ENCODE measurements around the gene PRDM12. TPM values are rescaled to one million over a fixed set of nuclear protein-coding genes. Genes with fewer than 3 reads are reported as not detected.
A peak's percentile ranks its signal among the peaks of the same experiment; 100 is the strongest.

Gene PRDM12
- polyA plus RNA-seq, 1 donor (not counting 4 experiments of a cell fraction or from before 2014, with no cell fraction given) = not detected

DNA sequence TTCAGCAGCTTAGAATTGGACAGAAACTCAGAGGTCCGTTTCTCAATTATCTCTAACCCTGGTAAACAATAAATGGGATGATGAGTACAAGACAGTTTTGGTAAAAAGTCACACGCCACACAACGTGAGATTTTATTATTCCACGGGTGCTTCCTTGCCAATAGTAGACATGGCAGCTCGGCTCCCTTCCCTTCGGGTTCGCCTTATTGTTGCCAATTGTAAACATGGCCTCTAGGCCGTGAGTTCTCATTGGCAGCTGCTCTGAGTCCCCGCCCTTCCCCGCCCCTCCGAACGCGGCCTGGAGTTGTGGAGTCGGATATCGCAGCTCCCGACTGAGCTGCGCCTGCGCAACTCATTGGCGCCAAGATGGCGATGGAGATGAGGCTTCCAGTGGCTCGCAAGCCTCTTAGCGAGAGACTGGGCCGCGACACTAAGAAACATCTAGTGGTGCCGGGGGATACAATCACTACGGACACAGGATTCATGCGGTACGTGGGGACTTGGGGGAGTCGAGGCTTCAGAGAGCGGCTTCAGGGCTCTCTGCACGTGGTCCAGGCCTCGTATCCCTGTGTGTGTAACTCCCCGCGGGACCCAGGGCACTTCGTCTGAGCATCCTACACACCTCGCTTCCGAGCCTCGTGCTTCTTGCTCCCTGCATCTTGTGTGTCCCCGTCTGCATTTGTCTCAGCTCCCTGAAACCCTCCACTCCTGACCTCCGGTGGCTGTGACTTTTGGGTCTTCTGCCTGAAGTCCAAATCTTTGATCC is 29.2 kb downstream of the PRDM12 start, which contains the start of gene EXOSC2:
Gene EXOSC2, plus strand, starts transcription at position 355 of the 766 bp plus-strand sequence. Its CDS starts 12 bp downstream, at position 367.
- peak within 1 kb of the TSS; percentile 94 for H3K9ac ChIP-seq (ENCODE audit: control insufficient read depth, extremely low read depth, insufficient read depth, low read length)
- no peaks in the 10 kb centered on the region for H3K27me3 ChIP-seq (ENCODE audit: control insufficient read depth, extremely low read depth, insufficient read depth, low read length)
- FAIRE-seq = peak; percentile 75
- peaks cover 9 to 14% of the 10 kb centered on the region in 2 experiments for H3K36me3 ChIP-seq (ENCODE audit: control insufficient read depth in 2 of 2, extremely low read depth in 1 of 2, insufficient read depth in 2 of 2, low read length in 2 of 2)
- peak within 1 kb of the TSS; percentile 96 for H3K4me2 ChIP-seq (ENCODE audit: control insufficient read depth, extremely low read depth, insufficient read depth, low read depth, low read length)
- peaks cover 5% of the 10 kb centered on the region for H4K20me1 ChIP-seq (ENCODE audit: control insufficient read depth, extremely low read depth, insufficient read depth, low read length)
- H2AFZ ChIP-seq (ENCODE audit: control insufficient read depth, low read length) = peak within 1 kb of the TSS; percentile 96
- peaks cover 3% of the 10 kb centered on the region for H3K9me1 ChIP-seq (ENCODE audit: control insufficient read depth, extremely low read depth, insufficient read depth, low read length)
- peaks cover 19% of the 10 kb centered on the region for H3K4me1 ChIP-seq (ENCODE audit: control insufficient read depth, extremely low read depth, insufficient read depth, low read length)
- H3K79me2 ChIP-seq (ENCODE audit: control insufficient read depth, insufficient read depth, low read length) = peaks cover 36% of the 10 kb centered on the region
- no peak for TF ChIP-seq EZH2 (IDR thresholded peaks at IDR 0.05; ENCODE audit: low read length)
- TF ChIP-seq, protein P1, sequence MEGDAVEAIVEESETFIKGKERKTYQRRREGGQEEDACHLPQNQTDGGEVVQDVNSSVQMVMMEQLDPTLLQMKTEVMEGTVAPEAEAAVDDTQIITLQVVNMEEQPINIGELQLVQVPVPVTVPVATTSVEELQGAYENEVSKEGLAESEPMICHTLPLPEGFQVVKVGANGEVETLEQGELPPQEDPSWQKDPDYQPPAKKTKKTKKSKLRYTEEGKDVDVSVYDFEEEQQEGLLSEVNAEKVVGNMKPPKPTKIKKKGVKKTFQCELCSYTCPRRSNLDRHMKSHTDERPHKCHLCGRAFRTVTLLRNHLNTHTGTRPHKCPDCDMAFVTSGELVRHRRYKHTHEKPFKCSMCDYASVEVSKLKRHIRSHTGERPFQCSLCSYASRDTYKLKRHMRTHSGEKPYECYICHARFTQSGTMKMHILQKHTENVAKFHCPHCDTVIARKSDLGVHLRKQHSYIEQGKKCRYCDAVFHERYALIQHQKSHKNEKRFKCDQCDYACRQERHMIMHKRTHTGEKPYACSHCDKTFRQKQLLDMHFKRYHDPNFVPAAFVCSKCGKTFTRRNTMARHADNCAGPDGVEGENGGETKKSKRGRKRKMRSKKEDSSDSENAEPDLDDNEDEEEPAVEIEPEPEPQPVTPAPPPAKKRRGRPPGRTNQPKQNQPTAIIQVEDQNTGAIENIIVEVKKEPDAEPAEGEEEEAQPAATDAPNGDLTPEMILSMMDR (optimal IDR thresholded peaks at IDR 0.05 in 1 of 3, IDR thresholded peaks at IDR 0.05 in 1 of 3, conservative IDR thresholded peaks at IDR 0.05 in 1 of 3; ENCODE audit: extremely low read depth in 1 of 3, insufficient read depth in 2 of 3, low read length in 3 of 3) = no peak
- peak within 1 kb of the TSS; percentile 56 to 98 (median 91) for H3K4me3 ChIP-seq (ENCODE audit: control insufficient read depth in 2 of 3, extremely low read depth in 1 of 3, insufficient read depth in 2 of 3, low read depth in 1 of 3, low read length in 3 of 3)
- peak within 1 kb of the TSS; percentile 76 for H3K27ac ChIP-seq (ENCODE audit: control insufficient read depth, insufficient read depth, low read length)
- peak; percentile 66 for DNase-seq (ENCODE audit: low read depth, low spot score)
- H3K9me3 ChIP-seq (ENCODE audit: control insufficient read depth, low read depth, low read length) = no peaks in the 10 kb centered on the region
- dilution Hi-C loops (cut with MboI; ENCODE audit: extremely low pct_ligation_motif_present, low sequenced_read_pairs) = no loop called here

DNA sequence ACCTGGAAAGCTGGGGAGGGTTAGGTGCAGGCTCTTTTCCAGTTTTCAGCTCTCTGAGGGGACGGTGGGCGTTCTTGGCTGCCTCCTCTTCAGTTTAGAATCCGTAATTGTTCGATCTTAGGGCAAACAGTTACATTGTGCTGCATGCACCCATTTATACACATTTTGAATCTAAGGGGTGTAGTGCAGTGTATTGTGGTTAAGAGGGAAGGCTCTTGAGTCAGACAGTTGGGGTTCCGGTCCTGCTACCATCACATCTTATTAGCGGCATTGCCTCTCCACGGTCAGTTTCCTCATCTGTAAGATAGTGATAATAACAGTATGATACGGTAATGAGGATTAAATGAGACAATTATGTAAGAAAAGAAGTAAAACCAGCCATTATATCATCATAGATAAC is 29.8 kb downstream of the PRDM12 start:
- Histone ChIP-seq H3K4me2 (ENCODE audit: control insufficient read depth, extremely low read depth, insufficient read depth, low read depth, low read length) (peak overlapping the region; percentile 91), H3K4me3 (ENCODE audit: control insufficient read depth in 2 of 3, extremely low read depth in 1 of 3, insufficient read depth in 2 of 3, low read depth in 1 of 3, low read length in 3 of 3) (peak overlapping the region; percentile 56 to 98 (median 91)), H3K4me1 (ENCODE audit: control insufficient read depth, extremely low read depth, insufficient read depth, low read length) (peaks cover 19% of the 10 kb centered on the region), H3K9ac (ENCODE audit: control insufficient read depth, extremely low read depth, insufficient read depth, low read length) (peak overlapping the region; percentile 94), H3K9me1 (ENCODE audit: control insufficient read depth, extremely low read depth, insufficient read depth, low read length) (peaks cover 3% of the 10 kb centered on the region), H4K20me1 (ENCODE audit: control insufficient read depth, extremely low read depth, insufficient read depth, low read length) (peaks cover 10% of the 10 kb centered on the region), H3K27ac (ENCODE audit: control insufficient read depth, insufficient read depth, low read length) (peak overlapping the region; percentile 73), H3K27me3 (ENCODE audit: control insufficient read depth, extremely low read depth, insufficient read depth, low read length) (no peaks in the 10 kb centered on the region), H3K79me2 (ENCODE audit: control insufficient read depth, insufficient read depth, low read length) (peaks cover 39% of the 10 kb centered on the region), H3K36me3 (ENCODE audit: control insufficient read depth in 2 of 2, extremely low read depth in 1 of 2, insufficient read depth in 2 of 2, low read length in 2 of 2) (peaks cover 12 to 20% of the 10 kb centered on the region in 2 experiments), H2AFZ (ENCODE audit: control insufficient read depth, low read length) (peak overlapping the region; percentile 80), H3K9me3 (ENCODE audit: control insufficient read depth, low read depth, low read length) (no peaks in the 10 kb centered on the region)
- dilution Hi-C loops (cut with MboI; ENCODE audit: extremely low pct_ligation_motif_present, low sequenced_read_pairs) = no loop called here
- no peak for TF ChIP-seq EZH2 (IDR thresholded peaks at IDR 0.05; ENCODE audit: low read length)
- TF ChIP-seq, protein P1 (optimal IDR thresholded peaks at IDR 0.05 in 1 of 3, IDR thresholded peaks at IDR 0.05 in 1 of 3, conservative IDR thresholded peaks at IDR 0.05 in 1 of 3; ENCODE audit: extremely low read depth in 1 of 3, insufficient read depth in 2 of 3, low read length in 3 of 3) = no peak
- FAIRE-seq = no peak
- no peak for DNase-seq (ENCODE audit: low read depth, low spot score)
